Measurements from ENCODE around the gene CNKSR3.

The CNKSR3 gene

GRCh38 chr6:154478021-154478700 lies 32.3 kb downstream of the CNKSR3 start:
- DNase-seq = no peak

GRCh38 chr6:154476494-154476893 lies 34.0 kb downstream of the CNKSR3 start:
- DNase-seq = no peak

- no peak for DNase-seq
Observed at GRCh38 chr6:154474648-154475428, 35.6 kb downstream of the CNKSR3 start.

GRCh38 chr6:154473324-154473723 lies 37.2 kb downstream of the CNKSR3 start:
- DNase-seq = no peak

DNA sequence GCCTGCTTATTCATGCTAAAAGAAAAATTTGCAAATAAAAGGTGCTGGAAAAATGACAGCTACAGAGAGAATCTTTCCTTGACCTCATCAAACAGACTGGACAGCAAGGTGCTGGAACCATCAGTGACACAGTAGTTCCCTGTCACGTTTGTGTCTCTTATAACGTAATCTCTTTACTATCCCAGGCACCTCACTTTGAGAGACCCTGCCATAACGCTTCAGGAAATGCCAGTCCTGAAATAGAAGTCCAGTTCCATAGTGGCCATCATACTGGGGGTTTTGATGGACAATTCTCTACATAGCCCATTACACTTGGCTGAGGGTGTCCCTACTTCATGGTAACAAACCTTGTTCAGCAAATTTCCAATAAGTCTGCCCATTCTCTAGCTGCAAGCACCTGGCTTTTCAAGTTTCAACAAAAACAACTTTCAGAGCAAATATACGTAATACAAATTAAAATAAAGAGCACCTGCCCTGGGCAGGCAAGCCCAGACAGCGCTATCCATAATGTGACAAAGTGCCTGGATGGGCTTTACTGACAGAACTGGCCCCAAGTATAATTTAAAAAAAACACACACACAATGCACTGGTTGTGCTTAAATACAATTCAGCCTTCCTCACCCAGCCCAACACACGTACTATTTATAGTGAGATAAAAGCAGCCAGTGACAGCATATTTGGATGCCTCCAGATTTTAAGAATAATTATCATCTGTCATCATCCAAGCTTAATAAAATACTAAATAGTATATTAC lies 38.7 kb downstream of the CNKSR3 start:
- no peak for DNase-seq

GRCh38 chr6:154469306-154469935 lies 41.1 kb downstream of the CNKSR3 start:
- no peak for DNase-seq

GRCh38 chr6:154468760-154469159 lies 41.7 kb downstream of the CNKSR3 start:
- no peak for DNase-seq

DNA sequence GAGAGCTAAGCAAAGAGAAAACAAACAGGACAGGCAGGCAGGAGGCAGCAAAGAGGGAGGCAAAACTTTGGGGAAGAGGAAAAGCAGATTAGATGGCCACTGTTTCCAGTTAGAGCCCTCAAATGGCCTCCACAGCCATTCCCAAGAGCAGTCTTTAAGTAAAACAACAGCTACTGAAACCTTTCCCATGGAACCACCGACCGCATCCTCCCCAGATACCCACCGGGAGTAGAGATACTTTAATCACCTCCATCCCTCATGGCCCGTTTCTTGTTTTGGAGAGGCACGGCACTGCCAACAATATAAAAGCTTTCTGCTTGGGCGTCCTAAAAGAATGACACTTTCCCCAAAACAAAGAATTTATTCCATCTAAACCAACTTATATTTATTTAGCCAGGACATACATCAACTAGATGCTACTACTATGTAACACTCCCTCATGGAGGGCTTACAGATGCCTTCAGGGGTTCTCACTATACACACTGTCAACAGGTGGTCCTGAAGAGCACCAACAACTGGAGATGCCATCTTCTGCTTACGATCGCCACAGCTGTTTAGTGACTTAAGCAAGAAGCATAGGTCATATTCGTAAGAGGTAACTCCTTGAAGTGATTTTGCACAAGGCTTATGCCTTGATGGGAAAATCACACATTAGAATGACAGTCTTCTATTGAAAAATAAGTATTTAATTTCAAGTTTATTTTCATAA lies 43.4 kb downstream of the CNKSR3 start:
- DNase-seq = no peak

- DNase-seq = no peak
Observed at GRCh38 chr6:154466139-154466538, 44.3 kb downstream of the CNKSR3 start.

- DNase-seq = no peak
Observed at GRCh38 chr6:154463573-154464419, 46.7 kb downstream of the CNKSR3 start.

- DNase-seq = no peak
Observed at GRCh38 chr6:154462425-154462824, 48.1 kb downstream of the CNKSR3 start.

DNA sequence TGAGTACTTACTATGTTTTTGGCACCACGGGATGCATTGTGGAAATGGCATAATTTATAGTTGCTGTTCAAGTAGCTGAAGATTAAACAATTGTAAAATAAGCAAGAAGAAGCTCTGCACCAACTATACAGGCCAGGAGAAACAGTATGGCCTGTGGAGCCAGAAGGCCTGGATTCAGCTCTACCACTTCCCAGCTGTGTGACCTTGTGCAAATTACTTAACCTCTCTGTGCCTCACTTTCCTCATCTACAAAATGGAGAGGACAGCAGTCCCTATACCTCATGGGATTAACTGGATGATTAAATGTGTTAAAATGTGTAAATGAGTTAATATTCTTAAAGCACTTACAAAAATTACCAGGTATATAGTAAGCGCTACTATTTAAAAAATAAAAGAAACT lies 49.1 kb downstream of the CNKSR3 start:
- DNase-seq = no peak

DNA sequence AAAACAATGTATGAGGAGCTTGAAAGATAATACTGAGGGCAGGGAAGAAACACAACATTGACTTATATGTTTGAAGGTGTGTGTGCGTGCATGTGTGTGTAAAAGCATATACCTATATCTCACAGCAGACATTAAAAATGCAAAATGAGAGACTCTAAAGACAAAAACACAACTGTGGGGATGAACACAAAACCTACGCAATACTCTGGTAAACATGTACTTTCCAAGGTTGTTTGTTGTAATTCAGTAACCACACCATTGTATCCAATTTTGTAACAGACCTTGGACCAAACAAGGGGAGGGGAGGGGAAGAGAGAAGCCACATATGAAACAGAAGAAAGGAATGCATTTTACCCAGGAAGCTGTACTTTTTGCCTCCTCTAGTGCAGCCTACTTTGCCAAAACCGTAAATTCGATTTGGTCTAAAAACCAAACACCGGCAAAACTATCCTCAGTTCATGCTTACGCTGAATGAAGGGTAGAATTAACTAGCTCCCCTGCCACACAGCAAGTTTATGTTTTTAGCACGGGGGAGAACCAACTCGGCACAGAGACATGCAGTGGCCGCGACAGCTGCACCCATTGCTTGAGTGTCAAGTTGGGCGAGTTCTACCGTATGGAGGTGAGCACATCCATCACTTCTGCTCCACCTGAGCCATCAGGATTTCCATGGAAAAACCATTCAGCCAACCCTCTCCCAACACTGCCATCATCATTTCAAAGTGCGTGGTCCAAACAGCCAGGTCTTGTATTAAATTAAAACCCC lies 50.0 kb downstream of the CNKSR3 start:
- DNase-seq = no peak

- no peak for DNase-seq
Observed at GRCh38 chr6:154459513-154459912, 51.0 kb downstream of the CNKSR3 start.

GRCh38 chr6:154458565-154459470 lies 51.7 kb downstream of the CNKSR3 start:
- DNase-seq = no peak

- no peak for DNase-seq
Observed at GRCh38 chr6:154457881-154458284, 52.6 kb downstream of the CNKSR3 start.

GRCh38 chr6:154457046-154457713 lies 53.3 kb downstream of the CNKSR3 start:
- DNase-seq = no peak

GRCh38 chr6:154453329-154453728 lies 57.2 kb downstream of the CNKSR3 start:
- no peak for DNase-seq

GRCh38 chr6:154450498-154450897 lies 60.0 kb downstream of the CNKSR3 start:
- DNase-seq = no peak
